Parathyroid adenoma (tissue), 2 donors: ENCODE data around the gene CPNE5.

ENCODE experiments used
- H2AFZ ChIP-seq: fragments of 300-600 bp; sonication (generic); one replicate; pipeline ENCODE4 v1.7.0; 2017; ENCODE audit warnings: antibody characterized with exemption, mild to moderate bottlenecking
- H3K27ac ChIP-seq: fragments of 300-600 bp; sonication (generic); one replicate; pipeline ENCODE4 v1.7.0; 2017
- H3K27me3 ChIP-seq: fragments of 300-600 bp; sonication (generic); one replicate; pipeline ENCODE4 v1.7.0; 2017; ENCODE audit warnings: low read length; ENCODE audit not compliant: control insufficient read depth, insufficient read depth
- H3K36me3 ChIP-seq: fragments of 300-600 bp; sonication (generic); one replicate; pipeline ENCODE4 v1.7.0; 2017; ENCODE audit warnings: low read length; ENCODE audit not compliant: control insufficient read depth, insufficient read depth
- H3K4me1 ChIP-seq: fragments of 300-600 bp; sonication (generic); one replicate; pipeline ENCODE4 v1.7.0; 2017; ENCODE audit warnings: control low read depth
- H3K4me2 ChIP-seq: fragments of 300-600 bp; sonication (generic); one replicate; pipeline ENCODE4 v1.7.0; 2017; ENCODE audit warnings: low read length
- H3K4me3 ChIP-seq: fragments of 300-600 bp; sonication (generic); one replicate; pipeline ENCODE4 v1.7.0; 2017; ENCODE audit warnings: low read depth, low read length
- H3K79me2 ChIP-seq: fragments of 300-600 bp; sonication (generic); one replicate; pipeline ENCODE4 v1.7.0; 2017; ENCODE audit warnings: control low read depth
- H3K9ac ChIP-seq: fragments of 300-600 bp; sonication (generic); one replicate; pipeline ENCODE4 v1.7.0; 2017; ENCODE audit warnings: mild to moderate bottlenecking
- H3K9me3 ChIP-seq: fragments of 300-600 bp; sonication (generic); one replicate; pipeline ENCODE4 v1.7.0; 2017; ENCODE audit warnings: low read length; ENCODE audit not compliant: control insufficient read depth
- TF ChIP-seq, protein P1 (sequence below): fragments of 300-600 bp; sonication (generic); IDR thresholded peaks from one replicate; pipeline ENCODE4 v1.7.0; 2017; ENCODE audit warnings: antibody characterized with exemption, mild to moderate bottlenecking
- donor health status: primary hyperparathyroidism.

Gene CPNE5

DNA sequence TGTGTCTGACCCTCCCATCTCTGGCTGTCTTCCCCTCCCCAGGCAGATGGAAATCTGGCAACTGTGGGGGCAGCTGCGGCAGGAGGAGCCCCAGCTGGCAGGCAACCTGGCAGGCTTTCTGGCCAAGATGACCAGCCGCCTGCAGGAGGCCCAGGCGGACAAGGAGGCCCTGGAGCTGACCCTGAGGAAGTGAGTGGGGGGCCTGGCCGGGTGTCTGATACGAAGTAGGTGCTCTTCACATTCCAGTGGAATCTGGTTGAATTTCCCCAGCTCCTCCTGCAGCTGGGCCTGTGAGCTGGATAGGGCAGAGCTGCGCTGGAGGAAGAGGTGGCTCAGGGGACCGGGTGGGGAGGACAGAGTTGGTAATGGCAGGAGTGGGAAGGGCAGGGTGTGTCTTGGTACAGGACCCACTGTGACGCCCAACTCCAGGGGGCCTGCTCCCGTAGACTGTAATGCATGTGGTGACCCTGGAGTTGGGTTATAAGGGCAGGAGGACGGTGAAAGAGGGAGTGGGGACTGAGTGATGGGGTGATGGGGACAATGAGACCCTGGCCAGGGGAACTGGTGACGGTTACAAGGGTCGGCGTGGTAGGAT is 121.9 kb downstream of the CPNE5 start:
- Histone ChIP-seq H3K4me2 (no peak overlapping the region), H3K9ac (no peak overlapping the region)
- TF ChIP-seq, protein P1, sequence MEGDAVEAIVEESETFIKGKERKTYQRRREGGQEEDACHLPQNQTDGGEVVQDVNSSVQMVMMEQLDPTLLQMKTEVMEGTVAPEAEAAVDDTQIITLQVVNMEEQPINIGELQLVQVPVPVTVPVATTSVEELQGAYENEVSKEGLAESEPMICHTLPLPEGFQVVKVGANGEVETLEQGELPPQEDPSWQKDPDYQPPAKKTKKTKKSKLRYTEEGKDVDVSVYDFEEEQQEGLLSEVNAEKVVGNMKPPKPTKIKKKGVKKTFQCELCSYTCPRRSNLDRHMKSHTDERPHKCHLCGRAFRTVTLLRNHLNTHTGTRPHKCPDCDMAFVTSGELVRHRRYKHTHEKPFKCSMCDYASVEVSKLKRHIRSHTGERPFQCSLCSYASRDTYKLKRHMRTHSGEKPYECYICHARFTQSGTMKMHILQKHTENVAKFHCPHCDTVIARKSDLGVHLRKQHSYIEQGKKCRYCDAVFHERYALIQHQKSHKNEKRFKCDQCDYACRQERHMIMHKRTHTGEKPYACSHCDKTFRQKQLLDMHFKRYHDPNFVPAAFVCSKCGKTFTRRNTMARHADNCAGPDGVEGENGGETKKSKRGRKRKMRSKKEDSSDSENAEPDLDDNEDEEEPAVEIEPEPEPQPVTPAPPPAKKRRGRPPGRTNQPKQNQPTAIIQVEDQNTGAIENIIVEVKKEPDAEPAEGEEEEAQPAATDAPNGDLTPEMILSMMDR: no peak

DNA sequence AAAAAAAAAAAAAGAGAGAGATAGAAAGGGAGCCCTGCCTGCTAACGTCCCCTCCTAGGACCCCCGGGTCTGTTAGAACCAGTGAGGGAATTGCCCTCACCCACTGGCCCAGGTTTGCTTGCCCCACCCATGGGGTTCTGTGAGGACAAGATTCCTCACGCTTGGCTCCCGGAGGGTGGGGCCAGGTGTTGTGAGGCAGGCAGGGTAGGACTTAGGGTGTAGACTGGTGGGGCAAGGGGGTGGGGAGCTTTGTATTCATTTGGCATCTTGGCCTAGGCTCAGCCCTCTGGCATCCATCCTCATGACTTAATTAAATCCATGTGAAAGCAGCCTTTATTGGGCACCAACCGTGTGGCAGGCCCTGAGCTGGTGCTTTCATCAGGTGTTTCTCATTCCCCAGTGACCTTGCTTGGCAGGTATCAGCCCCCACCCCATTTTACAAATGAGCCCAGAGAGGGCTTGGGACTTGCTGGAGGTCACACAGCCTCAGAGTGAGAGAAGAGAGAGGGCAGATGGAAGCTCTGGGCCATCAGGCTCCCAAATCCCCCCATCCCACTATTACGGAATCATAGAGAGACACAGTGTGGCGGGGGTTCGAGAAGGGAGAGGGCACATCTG is 122.7 kb downstream of the CPNE5 start:
- Histone ChIP-seq H3K27me3 (no peaks in the 10 kb centered on the region), H3K79me2 (no peaks in the 10 kb centered on the region), H3K4me1 (no peaks in the 10 kb centered on the region), H2AFZ (no peak overlapping the region), H3K4me2 (no peak overlapping the region), H3K4me3 (no peak overlapping the region), H3K36me3 (no peaks in the 10 kb centered on the region), H3K9ac (no peak overlapping the region), H3K27ac (no peak overlapping the region), H3K9me3 (no peaks in the 10 kb centered on the region)
- TF ChIP-seq, protein P1: no peak

More for the DNA sequence above, 121.9 kb downstream of the CPNE5 start:
- Histone ChIP-seq H3K27ac (no peak overlapping the region), H2AFZ (no peak overlapping the region), H3K4me1 (no peaks in the 10 kb centered on the region), H3K79me2 (no peaks in the 10 kb centered on the region), H3K4me3 (no peak overlapping the region), H3K9me3 (no peaks in the 10 kb centered on the region), H3K36me3 (no peaks in the 10 kb centered on the region), H3K27me3 (no peaks in the 10 kb centered on the region)

DNA sequence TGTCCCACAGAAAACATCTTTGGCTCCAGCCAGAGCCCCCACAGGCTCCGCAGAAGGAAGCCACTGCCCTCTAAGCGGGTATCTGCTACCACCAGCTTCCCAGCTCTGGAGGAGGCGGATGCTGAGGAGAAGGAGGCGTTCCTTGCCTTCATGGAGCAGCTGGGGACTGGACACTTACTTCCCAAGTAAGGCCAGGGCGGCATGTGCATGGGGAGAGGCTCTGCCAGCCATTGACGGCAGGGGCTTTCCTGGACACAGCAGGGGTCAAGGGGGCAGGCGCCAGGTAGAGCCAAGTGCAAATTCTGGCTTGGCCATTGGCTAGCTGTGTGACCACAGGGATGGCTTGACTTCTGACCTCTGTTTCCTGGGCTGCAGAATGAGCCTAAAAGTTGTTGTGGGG is 123.8 kb downstream of the CPNE5 start:
- no peak overlapping the region for H3K27ac ChIP-seq
- H3K36me3 ChIP-seq: no peaks in the 10 kb centered on the region
- H3K79me2 ChIP-seq: no peaks in the 10 kb centered on the region
- no peaks in the 10 kb centered on the region for H3K27me3 ChIP-seq
- TF ChIP-seq, protein P1: no peak
- H3K4me3 ChIP-seq: no peak overlapping the region
- no peak overlapping the region for H3K4me2 ChIP-seq
- no peaks in the 10 kb centered on the region for H3K9me3 ChIP-seq
- no peak overlapping the region for H3K9ac ChIP-seq
- no peaks in the 10 kb centered on the region for H3K4me1 ChIP-seq
- no peak overlapping the region for H2AFZ ChIP-seq

DNA sequence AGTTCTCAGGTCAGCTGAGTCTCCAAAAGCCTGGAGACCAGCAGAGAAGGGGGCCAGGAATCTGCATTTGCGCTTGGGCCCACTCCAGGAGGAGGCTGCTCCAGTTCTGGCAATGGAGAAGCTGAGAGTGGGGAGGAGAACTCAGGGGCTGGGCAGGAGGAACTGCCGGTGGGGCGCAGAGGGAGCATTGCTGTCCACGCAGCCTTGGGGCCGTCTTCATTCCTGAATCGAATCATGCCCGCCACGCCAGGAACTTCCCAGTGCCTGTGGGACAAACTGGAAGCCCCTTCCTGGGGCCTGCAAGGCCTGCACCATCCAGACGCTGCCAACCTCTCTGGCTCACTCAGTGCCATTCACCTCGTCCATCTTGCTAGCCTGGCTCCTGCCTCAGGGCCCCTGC is 124.7 kb downstream of the CPNE5 start:
- Histone ChIP-seq H3K9ac (no peak overlapping the region), H3K36me3 (no peaks in the 10 kb centered on the region), H3K9me3 (no peaks in the 10 kb centered on the region), H3K4me3 (no peak overlapping the region), H3K27me3 (no peaks in the 10 kb centered on the region), H2AFZ (no peak overlapping the region), H3K27ac (no peak overlapping the region), H3K79me2 (no peaks in the 10 kb centered on the region), H3K4me1 (no peaks in the 10 kb centered on the region), H3K4me2 (no peak overlapping the region)
- TF ChIP-seq, protein P1: no peak

DNA sequence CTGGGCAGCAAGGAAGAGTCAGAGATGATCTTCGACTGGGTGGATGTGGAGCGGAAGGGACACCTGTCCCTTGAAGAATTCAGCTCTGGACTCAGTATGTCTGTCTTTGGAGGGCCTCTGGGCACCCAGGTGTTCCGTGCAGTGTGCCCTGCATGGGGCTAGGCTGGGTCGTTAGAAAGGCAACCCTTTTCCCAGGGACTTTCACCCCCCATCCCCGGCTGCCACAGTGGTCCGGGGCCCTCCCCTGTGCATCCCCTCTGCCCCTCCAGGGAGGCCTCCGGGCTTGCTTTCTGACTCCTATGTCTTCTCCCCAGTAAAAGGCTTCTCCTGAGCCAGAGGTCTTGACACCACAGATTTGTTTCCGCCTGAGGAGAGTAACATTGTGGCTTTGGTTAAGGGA is 125.4 kb downstream of the CPNE5 start:
- TF ChIP-seq, protein P1: no peak
- Histone ChIP-seq H2AFZ (no peak overlapping the region), H3K9me3 (no peaks in the 10 kb centered on the region), H3K9ac (no peak overlapping the region), H3K36me3 (no peaks in the 10 kb centered on the region), H3K27ac (no peak overlapping the region), H3K4me1 (no peaks in the 10 kb centered on the region), H3K4me3 (no peak overlapping the region), H3K79me2 (no peaks in the 10 kb centered on the region), H3K4me2 (no peak overlapping the region), H3K27me3 (no peaks in the 10 kb centered on the region)
